H1 (cell line): ENCODE results near the gene MRPL20. TPM values are rescaled to one million over a fixed set of nuclear protein-coding genes. Genes with fewer than 3 reads are reported as not detected.

ENCODE experiments used
- CTCF ChIA-PET: fragments of 300-600 bp; sonication (Branson Sonifier 250); formaldehyde crosslinking; loops from one replicate; lab custom pipeline; 2021; ENCODE audit not compliant: partially characterized antibody; lab: Charles Lee
- POLR2A ChIA-PET: fragments of 300-600 bp; sonication (Branson Sonifier 250); formaldehyde crosslinking; loops from one replicate; lab custom pipeline; 2021; ENCODE audit warnings: inconsistent platforms; ENCODE audit not compliant: partially characterized antibody; lab: Charles Lee
- DNase-seq, 2 experiments: peaks; one replicate each; pipeline versions ENCODE4 v3.0.0 to v3.0.0-alpha.2; 2010 to 2022; ENCODE audit warnings: low spot score in 2 of 2, low read depth in 1 of 2, mixed read lengths in 1 of 2
- FAIRE-seq: peaks from 2 replicates; lab custom pipeline; 2011; peaks lifted over from hg19 to GRCh38; lab: Jason Lieb, UNC
- H2AFZ ChIP-seq: 2 replicates; pipeline ENCODE4 v1.8.1; 2012; ENCODE audit warnings: low read length, inconsistent platforms
- H2AK5ac ChIP-seq: 2 replicates; pipeline ENCODE4 v1.6.1; 2013; ENCODE audit warnings: low read depth, low read length
- H2BK120ac ChIP-seq: replicated peaks from 2 replicates; pipeline ENCODE3; 2013; ENCODE audit warnings: low read depth, low read length, inconsistent platforms
- H2BK12ac ChIP-seq: 2 replicates; pipeline ENCODE4 v1.6.1; 2013; ENCODE audit warnings: low read depth, low read length
- H2BK15ac ChIP-seq: 2 replicates; pipeline ENCODE4 v1.6.1; 2013; ENCODE audit warnings: low read length
- H2BK20ac ChIP-seq: 2 replicates; pipeline ENCODE4 v1.6.1; 2013; ENCODE audit warnings: low read length
- H2BK5ac ChIP-seq: 2 replicates; pipeline ENCODE4 v1.6.1; 2013; ENCODE audit warnings: low read depth, low read length
- H3K14ac ChIP-seq: 2 replicates; pipeline ENCODE4 v1.6.1; 2013; ENCODE audit warnings: inconsistent platforms; ENCODE audit not compliant: insufficient read length
- H3K18ac ChIP-seq: 2 replicates; pipeline ENCODE4 v1.6.1; 2013; ENCODE audit warnings: low read length; ENCODE audit errors: extremely low read depth
- H3K23ac ChIP-seq: 2 replicates; pipeline ENCODE4 v1.6.1; 2013; ENCODE audit warnings: inconsistent platforms; ENCODE audit not compliant: insufficient read length
- H3K23me2 ChIP-seq: 2 replicates; pipeline ENCODE4 v1.6.1; 2013; ENCODE audit warnings: low read depth, low read length
- H3K27ac ChIP-seq: 2 replicates; pipeline ENCODE4 v1.6.1; 2011; ENCODE audit warnings: low read depth, low read length, inconsistent platforms
- H3K27me3 ChIP-seq, 4 experiments: replicated peaks in 1 of 4; 1 replicate in 1 of 4; 2 replicates in 3 of 4; pipeline versions ENCODE4 v1.6.1 to v1.8.1; 2011 to 2013; ENCODE audit warnings: low read length in 3 of 4, mild to moderate bottlenecking in 3 of 4, inconsistent platforms in 2 of 4, mixed read lengths in 2 of 4, moderate library complexity in 1 of 4; ENCODE audit not compliant: control insufficient read depth in 3 of 4, insufficient read depth in 3 of 4; ENCODE audit errors: extremely low read depth in 1 of 4
- H3K36me3 ChIP-seq, 4 experiments: 2 replicates each; pipeline versions ENCODE4 v1.6.1 to v1.8.1; 2011 to 2013; ENCODE audit warnings: mild to moderate bottlenecking in 4 of 4, low read length in 3 of 4, moderate library complexity in 2 of 4, control low read depth in 1 of 4, inconsistent platforms in 1 of 4; ENCODE audit not compliant: insufficient read depth in 4 of 4, control insufficient read depth in 2 of 4
- H3K4ac ChIP-seq: replicated peaks from 2 replicates; pipeline ENCODE3; 2013; ENCODE audit warnings: low read length, low read depth, mixed read lengths, inconsistent platforms; ENCODE audit not compliant: insufficient read length
- H3K4me1 ChIP-seq, 4 experiments: replicated peaks in 1 of 4; 1 replicate in 1 of 4; 2 replicates in 3 of 4; pipeline versions ENCODE4 v1.6.1 to v1.8.1; 2011 to 2013; ENCODE audit warnings: low read length in 3 of 4, inconsistent platforms in 2 of 4, mixed read lengths in 1 of 4; ENCODE audit not compliant: insufficient read depth in 4 of 4, control insufficient read depth in 3 of 4
- H3K4me2 ChIP-seq, 2 experiments: 2 replicates each; pipeline versions ENCODE4 v1.6.1 to v1.8.1; 2011 to 2013; ENCODE audit warnings: low read depth in 2 of 2, low read length in 2 of 2, control low read depth in 1 of 2, inconsistent platforms in 1 of 2, mild to moderate bottlenecking in 1 of 2; ENCODE audit not compliant: insufficient read depth in 1 of 2
- H3K4me3 ChIP-seq, 4 experiments: fragments of 200-600, 300-600 bp in 1 of 4; sonication (generic), shearing (Covaris generic), sonication (Bioruptor Twin) in 1 of 4; 2 replicates each; pipeline versions ENCODE4 v1.5.1 to v1.8.1; 2011 to 2016; ENCODE audit warnings: low read length in 4 of 4, low read depth in 3 of 4, control low read depth in 2 of 4, inconsistent platforms in 2 of 4, mild to moderate bottlenecking in 2 of 4, mixed read lengths in 1 of 4, moderate library complexity in 1 of 4; ENCODE audit not compliant: insufficient read depth in 2 of 4; ENCODE audit errors: extremely low read depth in 1 of 4
- H3K56ac ChIP-seq: replicated peaks from 2 replicates; pipeline ENCODE3; 2013; ENCODE audit warnings: low read depth, mild to moderate bottlenecking, mixed read lengths, low read length, inconsistent platforms; ENCODE audit not compliant: insufficient read length
- H3K79me1 ChIP-seq: 2 replicates; pipeline ENCODE4 v1.6.1; 2013; ENCODE audit warnings: low read depth, low read length, control low read depth
- H3K79me2 ChIP-seq, 2 experiments: 2 replicates each; pipeline versions ENCODE4 v1.6.1 to v1.8.1; 2012 to 2013; ENCODE audit warnings: low read length in 2 of 2, mild to moderate bottlenecking in 2 of 2, inconsistent platforms in 1 of 2; ENCODE audit not compliant: insufficient read depth in 2 of 2, control insufficient read depth in 1 of 2
- H3K9ac ChIP-seq, 4 experiments: replicated peaks in 1 of 4; 1 replicate in 1 of 4; 2 replicates in 3 of 4; pipeline versions ENCODE4 v1.6.1 to v1.8.1; 2011 to 2013; ENCODE audit warnings: low read depth in 3 of 4, low read length in 3 of 4, control low read depth in 2 of 4, mild to moderate bottlenecking in 2 of 4, moderate library complexity in 2 of 4, inconsistent platforms in 1 of 4; ENCODE audit errors: extremely low read depth in 1 of 4
- H3K9me3 ChIP-seq, 2 experiments: 2 replicates each; pipeline versions ENCODE4 v1.6.1 to v1.8.1; 2012 to 2013; ENCODE audit warnings: mild to moderate bottlenecking in 2 of 2, moderate library complexity in 2 of 2, control low read depth in 1 of 2, inconsistent platforms in 1 of 2, low read depth in 1 of 2, low read length in 1 of 2, mixed read lengths in 1 of 2; ENCODE audit not compliant: insufficient read depth in 2 of 2
- H4K20me1 ChIP-seq, 2 experiments: replicated peaks in 1 of 2; 2 replicates each; pipeline versions ENCODE3 to v1.8.1; 2011 to 2013; ENCODE audit warnings: inconsistent platforms in 2 of 2, low read length in 2 of 2, mild to moderate bottlenecking in 1 of 2; ENCODE audit not compliant: insufficient read depth in 2 of 2, control insufficient read depth in 1 of 2
- H4K5ac ChIP-seq: 2 replicates; pipeline ENCODE4 v1.6.1; 2013; ENCODE audit warnings: low read length, low read depth, mixed read lengths, inconsistent platforms; ENCODE audit not compliant: insufficient read length
- H4K8ac ChIP-seq: 2 replicates; pipeline ENCODE4 v1.8.0; 2013; ENCODE audit warnings: mild to moderate bottlenecking, moderate library complexity, low read length, inconsistent platforms; ENCODE audit not compliant: insufficient read depth; ENCODE audit errors: extremely low read depth
- H4K91ac ChIP-seq: replicated peaks from 2 replicates; pipeline ENCODE3; 2013; ENCODE audit warnings: low read length, mixed read lengths, inconsistent platforms; ENCODE audit not compliant: insufficient read length
- CBX5 ChIP-seq: fragments of 300-800, 300-1000 bp; sonication (generic); IDR thresholded peaks from 2 replicates; pipeline ENCODE4 v1.7.1; 2016; ENCODE audit warnings: antibody characterized with exemption, low read length, low read depth
- CBX8 ChIP-seq: fragments of 300-800, 300-1000 bp; sonication (generic); IDR thresholded peaks from 2 replicates; pipeline ENCODE4 v1.7.1; 2016; ENCODE audit warnings: low read depth, low read length, borderline replicate concordance
- GABPA ChIP-seq: IDR thresholded peaks from 2 replicates; pipeline ENCODE4 v1.6.1; 2011; ENCODE audit warnings: mild to moderate bottlenecking, low read length, moderate library complexity, borderline replicate concordance; ENCODE audit not compliant: insufficient read depth
- JUND ChIP-seq: IDR thresholded peaks from 2 replicates; pipeline ENCODE4 v1.6.1; 2011; ENCODE audit warnings: mild to moderate bottlenecking, improper control_type of control experiment, low read length
- SIN3A ChIP-seq, 2 experiments: IDR thresholded peaks in 1 of 2; conservative IDR thresholded peaks in 1 of 2; 2 replicates each; pipeline ENCODE4 v1.6.1; 2011 to 2012; ENCODE audit warnings: low read length in 2 of 2, improper control_type of control experiment in 1 of 2, low read depth in 1 of 2, mild to moderate bottlenecking in 1 of 2
- TAF7 ChIP-seq: optimal IDR thresholded peaks from 2 replicates; pipeline ENCODE3; 2011; ENCODE audit warnings: low read depth, mild to moderate bottlenecking, inconsistent platforms, low read length, moderate library complexity, borderline replicate concordance
- TEAD4 ChIP-seq: IDR thresholded peaks from 2 replicates; pipeline ENCODE4 v1.6.1; 2012; ENCODE audit warnings: low read depth, low read length, inconsistent platforms, mixed read lengths
- ZNF274 ChIP-seq: IDR thresholded peaks from 2 replicates; pipeline ENCODE4 v1.7.0; 2012; ENCODE audit warnings: low read length, borderline replicate concordance; ENCODE audit errors: extremely low read depth
- WGBS, 2 experiments: shearing (Covaris generic) in 1 of 2; methylation state at CpG; one replicate each; pipeline versions ENCODE4 v1.1.6 to v1.1.7; 2013 to 2015; ENCODE audit warnings: low lambda C conversion rate in 2 of 2, mixed read lengths in 2 of 2, inconsistent platforms in 1 of 2, low coverage in 1 of 2, missing lambda C conversion rate in 1 of 2; ENCODE audit not compliant: insufficient replicate concordance in 2 of 2, insufficient coverage in 1 of 2, insufficient read length in 1 of 2; ENCODE audit errors: extremely low coverage in 1 of 2, missing lambda C conversion rate in 1 of 2; 5-methylcytosine and 5-hydroxymethylcytosine counted together
- polyA plus RNA-seq, 7 experiments: library from polyadenylated mRNA; depleted of rRNA in 3 of 7; stranded (reverse) in 5 of 7; unstranded in 2 of 7; fragments of >200 nt in 5 of 7; fragments of 200-250 nt in 2 of 7; gene quantifications; 1 replicate in 5 of 7; 2 replicates in 1 of 7; 4 replicates in 1 of 7; pipeline versions ENCODE4 v1.2.1 to v1.2.3, GENCODE V29; 2011 to 2013; ENCODE audit warnings: missing spikeins in 2 of 7, mixed read lengths in 2 of 7
- total RNA-seq: library from RNA; stranded (reverse); fragmentation: NEBNext Ultra II Directional; extraction: Animal tissue kit (Norgen Biotek cat#: 25700); gene quantifications from 2 replicates; pipeline ENCODE4 v1.2.1, GENCODE V29; 2021

Gene MRPL20
- total and polyA plus RNA-seq, 2 of the 8 experiments (the other 6 are each of a cell fraction or from before 2014, with no cell fraction given): 126 to 151 TPM

DNA sequence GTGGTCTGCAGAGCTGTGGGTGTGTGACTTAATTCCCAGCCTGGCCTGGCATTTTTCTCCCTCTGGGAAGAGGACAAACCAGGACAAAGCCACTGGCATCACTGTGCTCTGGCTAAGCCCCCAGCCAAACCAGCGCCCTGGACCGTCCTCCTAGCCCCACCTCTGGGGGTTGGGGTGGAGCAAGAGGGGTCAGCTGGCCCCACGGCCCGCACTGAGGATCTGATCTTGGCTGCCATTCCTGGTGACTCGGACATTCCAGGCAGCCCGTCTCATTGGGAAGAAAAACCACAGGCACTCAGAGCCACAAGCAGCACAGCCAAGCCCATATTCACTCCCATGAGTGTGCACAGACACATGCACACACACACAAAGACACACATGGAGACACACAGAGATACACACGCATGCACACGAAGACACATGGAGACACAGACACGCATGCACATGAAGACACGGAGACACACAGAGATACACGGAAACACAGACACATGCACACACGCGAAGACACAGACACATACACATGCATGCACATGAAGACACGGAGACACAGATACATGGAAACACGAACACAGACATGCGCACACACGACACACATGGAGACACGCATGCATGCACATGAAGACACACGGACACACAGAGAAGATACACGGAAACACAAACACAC is 46.5 kb downstream of the MRPL20 start:
- H3K23ac ChIP-seq: no peak overlapping the region
- H2BK5ac ChIP-seq: peak overlapping the region; percentile 66; the same call in 1 of the 2 replicates
- no peaks in the 10 kb centered on the region; a peak in 4 of 7 replicates for H3K27me3 ChIP-seq
- CTCF ChIA-PET: interaction anchor here (1.1 kb wide), 1 partner anchor 45 kb away, joined by 3 read pairs; no protein-coding TSS in a partner anchor
- H2BK120ac ChIP-seq: peak overlapping the region; percentile 15
- DNase-seq (no peak), FAIRE-seq (no peak)
- 88% methylated on average over 20 of the region's 20 CpGs; no CpG with 5 or more reads in 1 of the 2 experiments for WGBS, 2 experiments
- TF ChIP-seq GABPA: no peak
- TF ChIP-seq TEAD4: peak; percentile 54; the same call in 1 of the 2 replicates
- TF ChIP-seq CBX8: no peak
- TF ChIP-seq CBX5: no peak
- TF ChIP-seq TAF7: no peak
- no peak for TF ChIP-seq JUND
- no peak for TF ChIP-seq SIN3A (conservative IDR thresholded peaks at IDR 0.05 in 1 of 2, IDR thresholded peaks at IDR 0.05 in 1 of 2; ENCODE audit: low read depth in 1 of 2, low read length in 2 of 2)
- no peak for TF ChIP-seq ZNF274
- no peaks in the 10 kb centered on the region; the same call in 1 of the 2 replicates for H3K23me2 ChIP-seq
- H2AK5ac ChIP-seq: peak overlapping the region; percentile 96
- H3K18ac ChIP-seq: peak overlapping the region; percentile 65
- H3K4me2 ChIP-seq: 0 out of 4 replicates have a peak overlapping the region, but pooled peaks of 1 of the 2 experiments have one; percentile 1
- peaks cover 2 to 23% (median 17%) of the 10 kb centered on the region in 4 experiments for H3K4me1 ChIP-seq
- no peaks in the 10 kb centered on the region for H3K9me3 ChIP-seq
- peak overlapping the region; percentile 94 for H4K91ac ChIP-seq
- no peaks in the 10 kb centered on the region for H4K20me1 ChIP-seq
- H4K8ac ChIP-seq: no peak overlapping the region; the same call in 1 of the 2 replicates
- no peaks in the 10 kb centered on the region for H3K79me1 ChIP-seq
- H2AFZ ChIP-seq: no peak overlapping the region
- POLR2A ChIA-PET: interaction anchor here (1.8 to 4.0 kb wide), 3 partner anchors 10 to 24 kb away, joined by 6 to 19 read pairs (median 17); partner anchors contain the start of gene AURKAIP1
- H3K4me3 ChIP-seq: no peak overlapping the region
- no peak overlapping the region for H3K27ac ChIP-seq
- 0 out of 2 replicates have a peak overlapping the region, but pooled peaks have one; percentile 87 for H2BK20ac ChIP-seq
- no peaks in the 10 kb centered on the region for H3K79me2 ChIP-seq
- peak overlapping the region; percentile 99 for H3K4ac ChIP-seq
- no peak overlapping the region for H4K5ac ChIP-seq
- H2BK12ac ChIP-seq: peak overlapping the region; percentile 95
- no peak overlapping the region for H3K56ac ChIP-seq
- peak overlapping the region; percentile 97 for H2BK15ac ChIP-seq
- H3K14ac ChIP-seq: no peak overlapping the region
- no peaks in the 10 kb centered on the region for H3K36me3 ChIP-seq
- H3K9ac ChIP-seq: peak overlapping the region in 1 of 4 experiments; percentile 12; a peak in 2 of 7 replicates
